GM18498 (cell line): ENCODE results near the gene SUB1.
"Not testable (repeated sequence)": the region's sequence is repeated elsewhere in the genome, so short reads cannot be mapped to it uniquely, and the experiment has no call there.

Experiments used
- ATAC-seq: cut with Tn5 transposase; IDR thresholded peaks from one replicate; pipeline ENCODE4 v1.9.1; 2021; ENCODE audit warnings: mild to moderate bottlenecking, moderate library complexity; ENCODE audit not compliant: unreplicated experiment

SUB1 gene

DNA sequence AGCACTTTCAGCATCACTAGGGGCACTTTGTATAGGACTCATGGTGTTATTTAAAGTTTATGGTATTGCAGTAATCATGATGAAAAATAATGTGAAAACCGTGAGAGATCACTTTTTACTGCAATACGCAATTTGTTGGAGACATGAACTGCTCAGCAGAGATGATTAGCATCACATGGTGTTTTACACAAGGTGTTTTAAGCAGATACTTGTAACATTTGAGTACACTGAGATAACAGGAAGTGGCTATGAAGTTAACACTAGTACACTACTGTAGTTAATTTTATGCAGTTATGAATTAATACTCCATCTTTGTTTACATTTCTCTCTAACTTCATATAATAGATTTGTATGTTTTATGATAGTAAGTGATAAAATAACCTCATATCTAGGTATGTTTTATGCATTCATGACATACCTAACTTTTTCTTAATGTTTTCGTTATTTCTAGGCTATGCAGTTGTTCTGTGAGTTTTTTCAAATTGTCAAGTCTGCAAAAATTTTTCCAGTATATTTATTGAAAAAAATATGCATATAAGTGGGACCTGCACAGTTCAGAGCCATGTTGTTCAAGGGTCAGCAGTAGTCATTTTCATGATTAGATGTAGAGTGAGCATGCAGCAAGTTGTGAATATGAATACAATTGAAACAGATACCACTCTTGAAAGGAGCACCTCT, 13.0 kb downstream of the SUB1 start:
- no peak for ATAC-seq

DNA sequence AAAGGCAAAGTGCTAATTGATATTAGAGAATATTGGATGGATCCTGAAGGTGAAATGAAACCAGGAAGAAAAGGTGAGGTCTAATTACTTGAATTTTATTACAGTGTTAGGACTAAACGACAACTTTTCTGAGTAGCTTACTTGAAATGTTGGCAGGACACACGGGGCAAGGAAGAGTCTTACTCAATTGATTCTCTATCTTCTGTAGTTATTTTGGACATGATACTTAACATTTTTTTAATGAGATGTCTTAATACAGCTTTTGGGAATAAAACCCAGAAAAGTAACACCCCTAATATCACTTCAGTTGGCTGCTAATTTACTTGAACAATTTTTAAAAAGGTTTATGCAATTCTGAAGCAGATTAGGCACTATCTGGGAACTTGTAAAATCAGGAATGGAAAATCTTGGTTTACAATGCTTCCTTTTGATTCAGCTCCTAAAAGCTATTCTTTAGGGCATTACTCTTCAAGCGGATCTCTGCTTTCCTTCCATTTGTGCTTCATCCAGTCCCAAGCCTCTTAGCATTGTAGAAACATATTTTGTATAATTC, 13.7 kb downstream of the SUB1 start:
- ATAC-seq = no peak

DNA sequence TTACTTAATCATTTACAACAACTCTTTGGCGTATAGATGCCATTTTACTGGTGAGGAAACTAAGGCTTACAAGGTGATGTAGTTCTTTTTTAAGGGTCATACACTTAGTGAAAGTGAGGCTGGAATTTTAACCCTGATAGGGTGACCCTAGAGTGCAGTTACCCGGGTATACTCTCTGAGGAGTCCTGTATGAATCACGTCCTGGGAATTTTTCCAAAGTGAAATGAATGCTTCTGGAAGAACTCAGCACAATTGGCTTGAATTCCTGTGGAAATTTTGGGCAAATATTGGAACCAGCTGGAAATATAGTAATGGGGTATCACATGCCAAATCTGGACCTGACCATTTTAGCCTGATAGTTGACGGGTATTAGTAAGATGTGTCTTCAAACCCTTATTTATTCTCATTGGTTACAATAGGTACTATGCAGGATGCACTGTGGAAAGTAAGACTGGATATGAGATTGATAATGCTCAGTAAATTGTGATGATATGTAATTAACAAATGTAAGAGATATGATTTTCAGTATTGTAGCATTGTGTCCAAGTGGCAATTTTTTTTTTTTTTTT, 14.8 kb downstream of the SUB1 start:
- no peak for ATAC-seq

DNA sequence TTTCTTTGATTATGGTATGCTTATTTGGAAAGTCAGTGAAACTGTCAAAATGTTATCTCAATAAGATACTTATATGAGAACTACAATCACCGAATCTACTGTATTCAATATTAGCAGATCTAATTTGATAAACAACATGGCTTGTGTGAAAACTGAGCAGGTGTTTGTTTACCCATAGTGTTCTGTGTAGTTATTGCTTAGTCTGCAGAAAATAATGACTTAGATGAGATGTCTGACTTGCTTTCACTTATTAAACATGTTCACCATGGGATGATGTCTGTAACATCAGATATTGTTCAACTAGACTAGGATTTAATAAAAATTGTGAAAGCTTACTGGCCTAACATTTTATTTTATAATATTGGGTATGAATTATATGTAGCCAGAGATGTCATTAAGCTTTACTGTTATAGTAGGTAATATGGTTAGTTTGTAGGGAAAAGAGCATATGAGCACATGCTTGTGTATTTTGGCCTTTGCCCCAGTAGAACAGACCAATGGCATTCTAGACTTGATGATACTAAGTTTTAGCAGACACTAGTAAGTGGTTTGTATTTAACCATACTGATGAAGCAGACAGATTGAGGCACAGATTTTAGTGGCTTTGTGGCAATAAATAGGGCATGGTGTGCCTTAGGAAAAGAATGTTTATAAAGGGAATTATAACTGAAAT, 16.4 kb downstream of the SUB1 start:
- ATAC-seq = no peak

DNA sequence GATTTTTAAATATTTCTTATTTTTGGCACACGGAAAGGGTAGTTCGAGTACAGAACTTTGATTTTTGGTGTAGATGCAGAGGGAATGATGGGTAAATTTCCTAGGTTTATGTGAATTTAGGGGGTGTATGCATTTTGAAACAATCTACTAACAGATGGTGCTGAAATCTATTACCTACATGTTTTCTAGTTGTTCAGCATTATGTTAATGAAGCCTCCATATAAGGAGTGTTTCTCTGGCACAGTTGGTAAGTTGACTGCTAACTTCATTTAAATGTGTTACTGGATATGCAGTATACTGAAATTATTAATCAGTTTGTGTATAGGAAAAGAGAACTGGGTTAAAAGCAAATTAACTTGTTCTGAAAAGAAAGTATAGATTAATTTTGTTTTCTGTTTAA, 17.5 kb downstream of the SUB1 start:
- ATAC-seq = no peak

DNA sequence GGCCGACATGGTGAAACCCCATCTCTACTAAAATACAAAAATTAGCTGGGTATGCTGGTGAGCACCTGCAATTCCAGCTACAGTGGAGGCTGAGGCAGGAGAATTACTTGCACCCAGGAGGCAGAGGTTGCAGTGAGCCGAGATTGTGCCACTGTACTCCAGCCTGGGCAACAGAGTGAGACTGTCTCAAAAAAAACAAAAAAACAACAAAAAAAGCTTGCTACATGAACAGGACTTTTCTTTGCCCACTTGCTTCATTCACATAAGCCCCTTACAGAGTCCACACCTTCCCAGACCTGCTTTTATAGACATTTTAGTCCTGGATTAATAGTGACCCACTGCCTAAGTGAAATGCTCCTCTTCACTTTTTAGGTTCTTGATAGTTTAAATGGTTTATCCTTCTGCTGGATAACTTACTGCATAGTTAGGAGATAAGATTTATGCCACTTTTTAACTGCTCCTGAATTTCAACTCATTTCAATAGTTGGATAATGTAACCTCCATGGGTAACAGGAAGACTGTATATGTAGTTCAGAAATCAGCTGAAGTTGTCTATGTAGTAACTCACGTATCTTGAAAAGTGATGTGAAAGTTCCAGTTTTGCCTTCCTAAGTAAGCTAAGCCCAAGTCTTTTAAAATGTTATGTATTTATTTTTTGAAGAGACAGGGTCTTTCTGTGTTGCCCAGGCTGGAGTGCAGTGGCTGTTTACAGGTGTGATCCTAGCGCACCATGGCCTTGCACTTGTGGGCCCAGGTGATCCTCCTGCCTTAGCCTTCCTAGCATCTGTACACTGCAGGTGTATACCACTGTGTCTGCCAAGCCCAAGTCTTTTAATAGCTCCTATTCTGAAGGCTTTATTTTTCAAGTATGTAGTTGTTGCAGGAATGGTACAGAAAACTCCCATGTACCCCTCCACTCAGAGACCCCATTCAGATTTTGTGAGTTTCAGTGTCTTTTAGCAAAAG, 19.7 kb downstream of the SUB1 start:
- no peak for ATAC-seq

DNA sequence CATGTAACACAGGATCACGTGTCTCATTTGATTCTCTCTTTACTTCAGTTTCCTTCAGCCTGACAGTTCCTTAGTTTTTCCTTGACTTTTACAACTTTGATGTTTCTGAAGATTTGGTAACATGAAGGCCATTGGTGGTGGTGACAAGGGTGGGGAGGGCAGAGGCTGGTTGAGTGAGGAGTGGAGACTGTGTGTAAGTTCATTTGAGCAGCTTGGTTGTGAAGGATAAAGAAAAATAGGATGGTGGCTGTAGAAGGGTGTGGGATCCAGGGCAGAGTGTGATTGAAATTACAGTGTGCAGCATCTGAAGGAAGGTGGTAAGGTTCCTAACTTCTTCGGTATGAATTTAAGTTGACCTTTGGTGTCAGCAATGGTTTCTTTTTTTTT, 20.4 kb downstream of the SUB1 start:
- ATAC-seq = no peak

DNA sequence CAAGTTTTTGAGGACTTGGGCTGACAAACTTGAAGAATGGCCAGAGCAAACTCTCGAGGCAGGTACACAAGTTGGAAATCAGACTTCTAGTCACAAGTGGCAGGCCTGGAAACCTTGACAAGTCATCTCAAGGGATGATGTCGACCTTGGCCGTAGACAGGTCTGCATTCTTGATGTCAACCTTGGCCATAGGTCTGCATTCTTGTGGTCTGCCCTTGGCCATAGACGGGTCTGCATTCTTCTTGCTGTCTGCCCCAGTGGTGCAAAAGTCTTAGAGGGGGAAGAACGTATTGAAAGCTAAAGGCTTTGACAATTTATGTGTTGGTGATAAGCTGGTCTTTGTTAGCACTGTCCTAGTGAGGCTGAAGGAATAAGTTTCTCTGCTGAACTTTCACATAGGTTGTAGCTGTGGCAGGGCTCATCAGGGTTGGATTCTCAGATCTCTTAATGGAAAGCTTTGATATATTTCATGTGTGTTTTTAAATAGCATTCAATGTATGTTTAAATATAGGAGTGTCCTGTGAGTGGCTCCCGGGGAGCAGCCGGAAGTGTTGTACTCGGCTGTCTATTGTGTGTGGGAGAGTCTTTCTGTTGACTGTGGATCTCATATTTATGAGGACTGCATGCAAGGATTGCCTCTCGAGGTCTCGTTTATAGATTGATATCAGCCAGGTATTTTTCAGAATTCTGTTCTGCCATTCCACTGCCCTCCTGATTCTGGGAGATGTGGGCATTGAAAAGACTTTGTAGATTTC, 27.0 kb downstream of the SUB1 start:
- ATAC-seq = no peak

DNA sequence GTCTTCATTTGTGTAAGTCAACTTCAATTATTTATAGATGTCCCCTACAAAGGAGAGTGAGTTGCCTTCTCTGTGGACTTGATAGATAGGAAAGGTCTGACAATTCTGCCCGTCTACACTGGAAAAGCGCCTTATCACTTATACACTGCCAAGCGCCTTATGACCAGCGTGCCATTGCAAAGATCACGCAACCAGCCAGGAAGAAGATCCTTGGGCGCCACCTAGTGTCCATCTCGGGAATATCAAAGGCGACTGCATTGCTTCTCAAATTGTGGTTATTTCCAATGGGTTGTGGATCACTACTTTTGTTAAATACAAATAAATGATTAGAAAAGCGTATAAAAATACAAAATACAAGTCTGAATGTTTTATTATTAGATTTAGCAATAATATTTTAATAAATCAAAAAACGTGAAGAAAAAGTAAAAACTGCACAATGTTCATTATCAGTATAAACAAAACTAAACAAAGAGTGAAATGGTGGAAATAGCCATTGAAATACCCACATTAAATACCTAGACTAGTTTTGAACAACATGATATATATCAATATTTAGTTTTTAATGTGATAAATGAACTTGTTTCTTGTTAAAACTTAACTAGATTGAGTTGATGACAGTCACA, 27.8 kb downstream of the SUB1 start:
- peak; percentile 72 for ATAC-seq

DNA sequence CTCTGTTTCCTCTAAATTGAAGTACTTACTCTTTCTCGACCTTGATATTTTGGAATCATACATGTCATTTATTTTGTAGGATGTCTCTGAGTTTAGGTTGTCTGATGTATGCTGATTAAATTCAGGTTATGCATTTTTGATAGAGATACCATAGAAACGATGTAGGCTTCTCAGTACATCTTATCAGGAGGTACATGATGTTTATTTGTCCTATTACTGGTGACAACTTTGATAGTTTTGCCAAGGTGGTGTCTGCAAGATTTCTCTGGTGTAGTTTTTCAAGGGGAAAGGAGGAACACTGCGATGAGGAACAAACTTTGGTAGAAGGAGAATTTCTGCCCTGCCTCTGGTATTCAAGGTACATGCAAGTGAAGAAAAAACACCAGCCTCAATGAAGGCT, 29.9 kb downstream of the SUB1 start:
- ATAC-seq = no peak

DNA sequence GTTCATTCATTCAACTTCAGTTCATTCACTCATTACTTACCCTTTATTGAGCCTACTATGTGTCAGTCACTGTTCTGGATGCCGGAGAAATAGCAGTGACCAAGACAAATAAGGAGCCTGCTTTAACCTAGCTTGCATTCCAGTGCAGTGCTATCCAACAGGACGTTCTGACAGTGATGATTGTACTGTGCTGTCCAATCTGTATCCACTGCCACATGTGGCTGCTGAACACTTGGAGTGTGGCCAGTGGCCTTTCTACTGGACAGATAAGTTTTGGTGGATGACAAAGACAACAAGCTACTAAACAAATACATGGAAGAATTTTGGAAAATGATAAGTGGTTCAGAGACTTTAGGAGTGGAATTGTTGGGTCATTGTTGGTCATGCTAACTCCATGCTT, 33.6 kb downstream of the SUB1 start:
- no peak for ATAC-seq

DNA sequence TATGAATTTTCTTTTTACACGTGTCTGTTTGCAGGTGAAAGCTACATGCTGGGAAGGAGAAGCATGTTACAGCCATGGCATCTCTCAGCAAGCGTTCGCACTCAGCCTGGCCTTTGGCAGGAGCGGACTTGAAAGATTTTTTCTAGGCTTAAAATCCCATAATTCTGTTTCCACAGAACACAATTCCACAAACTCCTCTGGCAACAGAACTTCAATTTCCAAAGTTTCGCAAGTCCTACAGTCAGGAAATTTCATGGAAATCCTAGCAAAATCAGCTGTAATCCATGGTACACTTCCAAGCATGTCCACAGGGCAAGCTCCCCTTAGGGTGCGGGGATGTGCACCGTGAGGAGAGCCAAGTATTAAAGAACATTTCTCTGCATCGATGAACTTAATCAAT, 35.9 kb downstream of the SUB1 start:
- no peak for ATAC-seq

DNA sequence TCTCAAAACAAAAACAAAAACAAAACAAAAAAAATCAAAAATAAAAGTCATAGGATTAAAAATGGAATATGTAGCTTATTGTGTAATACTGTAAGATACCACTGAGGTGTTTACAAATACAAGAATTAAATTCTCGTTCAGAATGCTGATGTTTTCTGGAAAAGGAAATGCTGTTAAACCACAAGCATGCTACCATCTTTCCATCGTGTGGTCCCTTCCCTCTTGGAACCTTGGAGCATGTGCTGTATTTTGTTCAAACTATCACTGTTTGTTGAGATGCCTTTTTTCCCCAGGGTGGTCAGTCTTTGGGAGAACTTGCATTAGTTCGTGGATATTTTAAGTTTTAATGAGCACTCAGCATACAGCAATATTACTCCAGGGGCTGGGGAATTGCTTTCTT, 39.7 kb downstream of the SUB1 start:
- no peak for ATAC-seq

DNA sequence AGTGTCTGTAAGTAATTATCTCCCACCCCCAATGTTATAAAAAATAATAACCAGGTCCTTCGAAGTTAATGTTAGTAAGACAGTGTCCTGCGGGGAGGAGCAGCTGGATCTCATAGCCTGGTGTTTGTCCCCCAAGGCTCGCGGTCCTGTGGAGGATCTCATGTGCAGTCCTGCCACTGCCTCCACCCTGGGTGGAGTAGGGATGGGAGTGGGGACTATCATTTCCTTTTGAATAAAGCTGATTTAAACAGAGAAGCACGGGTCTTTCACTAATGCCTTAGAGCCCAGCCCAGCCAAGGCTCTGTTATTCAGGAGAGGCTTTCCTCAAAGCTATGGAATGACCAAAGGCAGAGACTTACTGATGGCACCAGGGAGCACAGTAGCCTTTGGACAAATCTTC, 40.2 kb downstream of the SUB1 start:
- no peak for ATAC-seq

DNA sequence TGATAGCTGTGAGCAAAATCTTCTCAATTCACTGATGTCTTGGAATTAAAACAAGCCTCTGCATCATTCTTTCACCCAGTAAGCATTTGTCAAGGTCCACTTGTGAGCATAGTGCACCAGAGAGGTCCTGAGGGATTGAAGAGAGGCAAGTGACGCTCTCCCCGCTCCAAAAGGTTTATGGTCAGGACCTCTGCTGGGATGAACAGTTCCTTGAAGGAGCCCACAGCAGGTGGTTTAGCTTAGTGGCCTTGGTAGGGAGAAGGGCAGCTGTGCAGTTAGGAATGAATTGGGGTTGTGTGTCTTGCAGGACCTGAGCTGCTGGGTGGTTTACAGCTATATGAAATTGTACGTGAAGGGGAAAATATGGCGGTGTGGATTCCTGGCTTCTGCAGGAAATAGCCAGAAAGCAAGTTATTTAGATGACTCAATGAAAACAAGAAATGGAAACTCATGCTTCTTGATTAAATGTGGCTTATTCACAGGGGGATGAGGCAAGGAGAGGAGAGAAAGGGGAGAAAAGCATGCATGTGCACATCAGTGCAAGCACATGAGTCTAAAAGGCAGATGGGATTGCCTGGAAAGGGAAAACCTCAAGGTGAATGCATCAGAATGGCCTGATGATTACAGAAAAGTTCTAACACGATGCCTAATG, 42.0 kb downstream of the SUB1 start:
- no peak for ATAC-seq

DNA sequence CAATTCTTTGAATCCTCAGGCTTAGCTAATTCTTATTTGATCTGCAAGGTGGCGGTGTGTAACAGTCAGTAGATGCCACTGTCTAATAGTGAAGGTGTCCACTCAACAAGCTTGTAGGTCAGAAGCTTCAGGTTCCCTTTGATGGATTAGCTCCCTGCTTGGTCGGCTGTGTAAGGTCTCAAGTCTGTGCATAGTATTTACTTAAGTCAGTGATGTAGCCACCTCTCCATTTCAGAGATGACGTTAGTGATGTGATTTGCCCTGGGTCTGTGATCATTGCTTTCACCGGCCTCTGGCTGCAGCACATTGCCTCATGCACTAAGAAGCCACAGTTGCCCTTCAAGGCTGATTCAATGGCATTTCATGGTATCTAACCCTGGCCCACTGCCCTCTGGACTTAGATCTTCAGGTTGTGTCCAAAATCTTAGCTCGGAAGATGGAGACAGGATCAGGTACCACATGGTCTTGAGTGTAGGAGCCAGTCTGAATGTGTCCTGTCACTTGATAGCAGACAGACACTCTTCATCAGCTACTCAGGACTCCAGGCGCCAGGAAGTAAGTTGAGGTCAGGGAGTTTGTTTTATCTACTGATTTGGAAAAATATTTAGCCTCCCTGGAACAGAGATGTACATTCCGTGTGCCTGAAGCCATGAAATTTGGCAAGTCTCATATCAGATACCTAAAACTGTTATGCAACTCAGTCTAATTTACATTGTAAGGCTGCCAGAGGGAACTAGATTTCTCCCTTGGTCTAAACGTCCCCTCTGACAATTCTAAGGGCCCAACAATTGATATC, 42.9 kb downstream of the SUB1 start:
- ATAC-seq = no peak

DNA sequence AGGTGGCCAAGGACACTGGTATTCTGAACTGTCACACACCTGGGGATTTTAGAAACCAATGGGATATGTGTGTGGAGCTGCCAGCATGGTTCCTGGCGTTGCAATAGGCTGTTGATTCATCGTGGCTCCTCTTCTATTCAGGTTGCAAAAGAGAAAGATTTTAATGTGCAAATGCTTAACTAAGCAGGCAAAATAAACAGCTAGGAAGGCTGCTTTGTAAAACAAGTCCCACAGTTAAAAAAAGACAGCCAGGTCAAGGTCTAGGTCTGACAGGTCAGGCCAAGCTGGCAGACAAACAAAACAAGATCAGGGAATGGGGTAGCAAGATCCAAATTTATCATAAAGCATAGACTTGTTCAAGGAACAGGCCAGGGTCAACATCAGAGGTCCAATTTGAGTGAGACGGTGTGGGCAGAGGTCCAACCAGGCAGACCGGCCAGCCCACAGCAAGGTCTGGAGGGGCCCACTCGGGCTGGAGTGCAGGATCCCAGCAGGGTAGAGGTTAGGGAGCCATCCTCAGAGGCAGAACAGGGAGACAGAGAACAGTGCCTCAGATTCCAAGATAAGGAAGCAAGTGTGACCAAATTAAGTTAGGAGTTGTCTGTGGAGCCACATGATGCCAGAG, 45.6 kb downstream of the SUB1 start:
- no peak for ATAC-seq

DNA sequence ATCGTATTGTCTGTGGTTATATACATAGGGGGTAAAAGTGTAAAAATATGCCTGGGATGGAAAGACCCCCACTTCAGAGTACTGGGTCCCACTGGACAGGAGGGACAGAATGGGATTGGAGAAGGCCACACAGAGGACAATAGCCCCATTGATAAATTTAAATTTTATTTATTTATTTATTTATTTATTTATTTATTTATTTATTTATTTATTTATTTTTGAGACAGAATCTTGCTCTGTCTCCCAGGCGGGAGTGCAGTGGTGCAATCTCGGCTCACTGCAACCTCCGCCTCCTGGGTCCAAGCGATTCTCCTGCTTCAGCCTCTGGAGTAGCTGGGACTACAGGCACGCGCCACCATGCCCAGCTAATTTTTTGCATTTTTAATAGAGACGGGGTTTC, 47.7 kb downstream of the SUB1 start:
- not testable (repeated sequence) for ATAC-seq
